Measurements from ENCODE around the gene ABL1.

DNA sequence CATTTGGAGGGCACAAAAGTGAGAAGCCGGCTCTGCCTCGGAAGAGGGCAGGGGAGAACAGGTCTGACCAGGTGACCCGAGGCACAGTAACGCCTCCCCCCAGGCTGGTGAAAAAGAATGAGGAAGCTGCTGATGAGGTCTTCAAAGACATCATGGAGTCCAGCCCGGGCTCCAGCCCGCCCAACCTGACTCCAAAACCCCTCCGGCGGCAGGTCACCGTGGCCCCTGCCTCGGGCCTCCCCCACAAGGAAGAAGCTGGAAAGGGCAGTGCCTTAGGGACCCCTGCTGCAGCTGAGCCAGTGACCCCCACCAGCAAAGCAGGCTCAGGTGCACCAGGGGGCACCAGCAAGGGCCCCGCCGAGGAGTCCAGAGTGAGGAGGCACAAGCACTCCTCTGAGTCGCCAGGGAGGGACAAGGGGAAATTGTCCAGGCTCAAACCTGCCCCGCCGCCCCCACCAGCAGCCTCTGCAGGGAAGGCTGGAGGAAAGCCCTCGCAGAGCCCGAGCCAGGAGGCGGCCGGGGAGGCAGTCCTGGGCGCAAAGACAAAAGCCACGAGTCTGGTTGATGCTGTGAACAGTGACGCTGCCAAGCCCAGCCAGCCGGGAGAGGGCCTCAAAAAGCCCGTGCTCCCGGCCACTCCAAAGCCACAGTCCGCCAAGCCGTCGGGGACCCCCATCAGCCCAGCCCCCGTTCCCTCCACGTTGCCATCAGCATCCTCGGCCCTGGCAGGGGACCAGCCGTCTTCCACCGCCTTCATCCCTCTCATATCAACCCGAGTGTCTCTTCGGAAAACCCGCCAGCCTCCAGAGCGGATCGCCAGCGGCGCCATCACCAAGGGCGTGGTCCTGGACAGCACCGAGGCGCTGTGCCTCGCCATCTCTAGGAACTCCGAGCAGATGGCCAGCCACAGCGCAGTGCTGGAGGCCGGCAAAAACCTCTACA is 49.8 kb downstream of the ABL1 start:
- no peak for TF ChIP-seq POLR2A (IDR thresholded peaks at IDR 0.05; ENCODE audit: low read length)
- TF ChIP-seq GATA1 (IDR thresholded peaks at IDR 0.05; ENCODE audit: low read depth, low read length) = no peak

Measured in erythroblast (primary cell).